Thyroid gland (tissue), 4 donors: ENCODE results near the gene RAI1.

Source experiments
- CTCF ChIP-seq, 6 experiments: fragments of 200-600 bp in 3 of 6; fragments of 450-650 bp in 3 of 6; sonication (generic) in 3 of 6; IDR thresholded peaks; one replicate each; pipeline ENCODE4 v1.5.1; 2016 to 2019; ENCODE audit warnings: antibody characterized with exemption in 6 of 6, mild to moderate bottlenecking in 2 of 6, inconsistent platforms in 1 of 6, moderate library complexity in 1 of 6
- POLR2A ChIP-seq, 2 donors: fragments of 450-650 bp; IDR thresholded peaks; one replicate each; pipeline ENCODE4 v1.6.1; 2017; ENCODE audit warnings: antibody characterized with exemption in 2 of 2, mild to moderate bottlenecking in 2 of 2, moderate library complexity in 1 of 2

- TF ChIP-seq CTCF (IDR thresholded peaks at IDR 0.05) (no peak), POLR2A (IDR thresholded peaks at IDR 0.05) (no peak)
Measured at GRCh38 chr17:17816240-17816814, 135.1 kb downstream of the RAI1 start.
